Endothelial cell of umbilical vein (primary cell): ENCODE results near the gene COG5. TPM values are rescaled to one million over a fixed set of nuclear protein-coding genes. Genes with fewer than 3 reads are reported as not detected.

Source experiments
- BruUV-seq: library from RNA; stranded (reverse); fragments of 400-500 nt; replicated peaks from 2 replicates; lab custom pipeline; 2021; lab: Mats Ljungman, UMichigan
- CTCF ChIA-PET: fragments of 300-600, 350-600 bp; sonication (Branson Sonifier 250); formaldehyde crosslinking; loops from one replicate; lab custom pipeline; 2021; ENCODE audit warnings: antibody characterized with exemption, inconsistent platforms; lab: Charles Lee
- POLR2A ChIA-PET: fragments of 300-600, 350-600 bp; sonication (Branson Sonifier 250); formaldehyde crosslinking; loops from one replicate; lab custom pipeline; 2021; ENCODE audit warnings: antibody characterized with exemption, inconsistent platforms; lab: Charles Lee
- DNase-seq: peaks from one replicate; pipeline ENCODE4 v3.0.0-alpha.2; 2011; ENCODE audit warnings: low read depth, low spot score
- FAIRE-seq: peaks from 2 replicates; lab custom pipeline; 2011; peaks lifted over from hg19 to GRCh38; lab: Jason Lieb, UNC
- H2AFZ ChIP-seq: 2 replicates; pipeline ENCODE4 v1.6.0; 2012; ENCODE audit warnings: low read depth, low read length, control low read depth, inconsistent platforms
- H3K27ac ChIP-seq: 2 replicates; pipeline ENCODE4 v1.5.1; 2011; ENCODE audit warnings: low read depth, mild to moderate bottlenecking, control low read depth, low read length, moderate library complexity; ENCODE audit not compliant: insufficient read depth
- H3K27me3 ChIP-seq, 2 experiments: 2 replicates each; pipeline versions ENCODE4 v1.6.0 to v1.6.1; 2011; ENCODE audit warnings: low read length in 2 of 2, mixed read lengths in 1 of 2; ENCODE audit not compliant: control insufficient read depth in 2 of 2, insufficient read depth in 2 of 2
- H3K36me3 ChIP-seq, 2 experiments: 2 replicates in 1 of 2; 3 replicates in 1 of 2; pipeline ENCODE4 v1.5.1; 2011; ENCODE audit warnings: low read length in 2 of 2, mild to moderate bottlenecking in 1 of 2, moderate library complexity in 1 of 2; ENCODE audit not compliant: control insufficient read depth in 2 of 2, insufficient read depth in 2 of 2; ENCODE audit errors: extremely low read depth in 1 of 2
- H3K4me1 ChIP-seq: 3 replicates; pipeline ENCODE4 v1.5.1; 2011; ENCODE audit warnings: mild to moderate bottlenecking, low read length; ENCODE audit not compliant: control insufficient read depth, insufficient read depth; ENCODE audit errors: extremely low read depth
- H3K4me2 ChIP-seq: 2 replicates; pipeline ENCODE4 v1.6.1; 2011; ENCODE audit warnings: low read length, control low read depth, mixed read lengths; ENCODE audit not compliant: insufficient read depth
- H3K4me3 ChIP-seq, 3 experiments: fragments of 200-600 bp in 1 of 3; sonication (generic), shearing (Covaris generic) in 1 of 3; replicated peaks in 1 of 3; 2 replicates each; pipeline ENCODE4 v1.5.1; 2011 to 2016; ENCODE audit warnings: control low read depth in 3 of 3, low read length in 3 of 3, mild to moderate bottlenecking in 2 of 3, inconsistent platforms in 1 of 3, low read depth in 1 of 3, moderate library complexity in 1 of 3; ENCODE audit not compliant: insufficient read depth in 1 of 3
- H3K79me2 ChIP-seq: 2 replicates; pipeline ENCODE4 v1.6.0; 2012; ENCODE audit warnings: low read length, inconsistent platforms; ENCODE audit not compliant: control insufficient read depth, insufficient read depth
- H3K9ac ChIP-seq: replicated peaks from 2 replicates; pipeline ENCODE3; 2011; ENCODE audit warnings: low read length, control low read depth; ENCODE audit not compliant: insufficient read depth; ENCODE audit errors: extremely low read depth
- H3K9me1 ChIP-seq: replicated peaks from 3 replicates; pipeline ENCODE4 v1.6.0; 2011; ENCODE audit warnings: mild to moderate bottlenecking, low read length; ENCODE audit not compliant: control insufficient read depth, insufficient read depth; ENCODE audit errors: extremely low read depth
- H3K9me3 ChIP-seq: replicated peaks from 2 replicates; pipeline ENCODE4 v1.5.1; 2012; ENCODE audit warnings: low read length, inconsistent platforms; ENCODE audit not compliant: control insufficient read depth, insufficient read depth
- H4K20me1 ChIP-seq: replicated peaks from 2 replicates; pipeline ENCODE3; 2011; ENCODE audit warnings: mild to moderate bottlenecking, low read length; ENCODE audit not compliant: control insufficient read depth, insufficient read depth; ENCODE audit errors: extremely low read depth
- EZH2 ChIP-seq: IDR thresholded peaks from 2 replicates; pipeline ENCODE4 v1.6.1; 2012; ENCODE audit warnings: borderline replicate concordance, low read depth, mild to moderate bottlenecking, moderate library complexity, low read length, inconsistent platforms; ENCODE audit not compliant: severe bottlenecking
- FOS ChIP-seq: IDR thresholded peaks from 2 replicates; pipeline ENCODE4 v1.6.1; 2011; ENCODE audit warnings: mild to moderate bottlenecking, low read length, moderate library complexity, borderline replicate concordance; ENCODE audit not compliant: insufficient read depth
- GATA2 ChIP-seq: IDR thresholded peaks from 2 replicates; pipeline ENCODE4 v1.7.0; 2011; ENCODE audit warnings: low read depth, mild to moderate bottlenecking, moderate library complexity, mixed read lengths, low read length; ENCODE audit not compliant: insufficient read length, insufficient read depth
- JUN ChIP-seq: IDR thresholded peaks from 2 replicates; pipeline ENCODE4 v1.6.1; 2011; ENCODE audit warnings: borderline replicate concordance, low read depth; ENCODE audit not compliant: insufficient read length, insufficient read depth
- MYC ChIP-seq: IDR thresholded peaks from one replicate; pipeline ENCODE4 v1.6.1; 2011; ENCODE audit warnings: mild to moderate bottlenecking, low read depth, low read length
- POLR2A ChIP-seq: IDR thresholded peaks from 2 replicates; pipeline ENCODE4 v1.6.1; 2012; ENCODE audit warnings: low read depth, mild to moderate bottlenecking, control low read depth, low read length
- POLR2AphosphoS5 ChIP-seq: IDR thresholded peaks from 2 replicates; pipeline ENCODE4 v1.6.1; 2012; ENCODE audit warnings: low read depth, mild to moderate bottlenecking, control low read depth, low read length, moderate library complexity; ENCODE audit not compliant: insufficient read depth
- dilution Hi-C: fragments of 300-500 bp; cut with MboI; formaldehyde crosslinking; loops from one replicate; pipeline ENCODE4 v1.15.0; 2019; ENCODE audit warnings: low sequenced_read_pairs; ENCODE audit not compliant: extremely low pct_ligation_motif_present
- intact Hi-C: fragments of 100-400 bp; cut with micrococcal nuclease; formaldehyde crosslinking; loops from one replicate; pipeline ENCODE4 v1.10.0; 2022
- polyA plus RNA-seq, 4 experiments: library from polyadenylated mRNA; depleted of rRNA in 3 of 4; stranded (reverse) in 3 of 4; unstranded in 1 of 4; fragments of >200 nt; gene quantifications; 2 replicates each; pipeline versions ENCODE4 v1.2.1 to v1.2.3, GENCODE V29; 2011 to 2012; ENCODE audit warnings: missing spikeins in 1 of 4
- total RNA-seq: library from RNA; stranded (reverse); gene quantifications from 2 replicates; pipeline ENCODE4 v1.2.3, GENCODE V29; 2021
- TF ChIP-seq, protein P1 (sequence below), 2 donors: IDR thresholded peaks; 1 replicate in 1 of 2; 2 replicates in 1 of 2; pipeline ENCODE4 v1.5.1; 2011; ENCODE audit warnings: low read length in 2 of 2, mild to moderate bottlenecking in 2 of 2, moderate library complexity in 2 of 2, control low read depth in 1 of 2, inconsistent platforms in 1 of 2, low read depth in 1 of 2; ENCODE audit not compliant: insufficient read depth in 1 of 2; ENCODE audit errors: extremely low read depth in 1 of 2
- TF ChIP-seq, protein P2 (sequence below): IDR thresholded peaks from 2 replicates; pipeline ENCODE4 v1.6.1; 2011; ENCODE audit not compliant: insufficient read depth, insufficient read length

Gene COG5
- total and polyA plus RNA-seq, 2 donors (not counting 3 experiments of a cell fraction or from before 2014, with no cell fraction given): 18.8 to 45.3 TPM

DNA sequence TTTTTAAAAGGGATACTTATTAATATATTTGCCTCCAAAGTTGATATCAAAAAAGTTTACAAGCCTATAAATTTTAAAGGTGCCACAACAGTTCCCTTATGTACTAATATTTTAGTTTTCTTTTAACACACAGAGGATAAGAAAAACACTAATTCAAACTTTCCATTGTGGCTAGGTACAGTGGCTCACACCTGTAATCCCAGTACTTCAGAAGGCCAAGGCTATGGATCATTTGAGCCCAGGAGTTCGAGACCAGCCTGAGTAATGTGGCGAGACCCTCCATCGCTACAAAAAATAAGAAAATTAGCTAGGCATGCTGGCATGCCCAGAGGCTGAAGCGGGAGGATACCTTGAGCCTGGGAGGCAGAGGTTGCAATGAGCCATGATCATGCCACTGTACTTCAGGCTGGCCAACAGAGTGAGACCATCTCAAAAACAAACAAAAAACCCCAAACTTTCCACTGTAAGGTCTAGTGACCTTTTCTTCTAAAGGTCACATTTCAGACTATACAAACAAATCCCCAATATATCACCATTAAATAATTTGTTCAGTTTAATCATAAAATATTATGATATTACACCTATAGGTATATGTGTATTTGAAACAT, 287.4 kb downstream of the COG5 start:
- FAIRE-seq (no peak), DNase-seq (no peak)
- no TSS peak for BruUV-seq
- Histone ChIP-seq H4K20me1 (no peaks in the 10 kb centered on the region), H2AFZ (no peak overlapping the region), H3K27me3 (no peaks in the 10 kb centered on the region), H3K4me3 (no peak overlapping the region), H3K9me1 (no peaks in the 10 kb centered on the region), H3K9ac (no peak overlapping the region), H3K9me3 (no peaks in the 10 kb centered on the region), H3K36me3 (no peaks in the 10 kb centered on the region), H3K4me2 (no peak overlapping the region), H3K79me2 (no peaks in the 10 kb centered on the region), H3K4me1 (no peaks in the 10 kb centered on the region), H3K27ac (no peak overlapping the region)
- intact Hi-C loops: no loop called here
- CTCF ChIA-PET: interaction anchor here (1.0 kb wide), 1 partner anchor 9 kb away, joined by 4 read pairs; no protein-coding TSS in a partner anchor
- dilution Hi-C loops: no loop called here
- POLR2A ChIA-PET: no interaction called here
- TF ChIP-seq POLR2AphosphoS5 (no peak), JUN (no peak), POLR2A (no peak), FOS (no peak), GATA2 (no peak), MYC (no peak), EZH2 (no peak)
- TF ChIP-seq, protein P1, sequence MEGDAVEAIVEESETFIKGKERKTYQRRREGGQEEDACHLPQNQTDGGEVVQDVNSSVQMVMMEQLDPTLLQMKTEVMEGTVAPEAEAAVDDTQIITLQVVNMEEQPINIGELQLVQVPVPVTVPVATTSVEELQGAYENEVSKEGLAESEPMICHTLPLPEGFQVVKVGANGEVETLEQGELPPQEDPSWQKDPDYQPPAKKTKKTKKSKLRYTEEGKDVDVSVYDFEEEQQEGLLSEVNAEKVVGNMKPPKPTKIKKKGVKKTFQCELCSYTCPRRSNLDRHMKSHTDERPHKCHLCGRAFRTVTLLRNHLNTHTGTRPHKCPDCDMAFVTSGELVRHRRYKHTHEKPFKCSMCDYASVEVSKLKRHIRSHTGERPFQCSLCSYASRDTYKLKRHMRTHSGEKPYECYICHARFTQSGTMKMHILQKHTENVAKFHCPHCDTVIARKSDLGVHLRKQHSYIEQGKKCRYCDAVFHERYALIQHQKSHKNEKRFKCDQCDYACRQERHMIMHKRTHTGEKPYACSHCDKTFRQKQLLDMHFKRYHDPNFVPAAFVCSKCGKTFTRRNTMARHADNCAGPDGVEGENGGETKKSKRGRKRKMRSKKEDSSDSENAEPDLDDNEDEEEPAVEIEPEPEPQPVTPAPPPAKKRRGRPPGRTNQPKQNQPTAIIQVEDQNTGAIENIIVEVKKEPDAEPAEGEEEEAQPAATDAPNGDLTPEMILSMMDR (IDR thresholded peaks at IDR 0.05; ENCODE audit: extremely low read depth in 1 of 2, insufficient read depth in 1 of 2, low read depth in 1 of 2, low read length in 2 of 2): no peak
- TF ChIP-seq, protein P2, sequence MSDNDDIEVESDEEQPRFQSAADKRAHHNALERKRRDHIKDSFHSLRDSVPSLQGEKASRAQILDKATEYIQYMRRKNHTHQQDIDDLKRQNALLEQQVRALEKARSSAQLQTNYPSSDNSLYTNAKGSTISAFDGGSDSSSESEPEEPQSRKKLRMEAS: no peak
